Fibroblast of lung (primary cell): ENCODE data around the gene MTMR3. TPM values are rescaled to one million over a fixed set of nuclear protein-coding genes. Genes with fewer than 3 reads are reported as not detected.

Experiments
- DNase-seq, 2 donors: peaks; one replicate each; pipeline versions ENCODE4 v3.0.0 to v3.0.0-alpha.2; 2010; ENCODE audit warnings: low read depth in 2 of 2
- H2AFZ ChIP-seq: 2 replicates; pipeline ENCODE4 v1.5.1; 2012; ENCODE audit warnings: low read length, control low read depth, inconsistent platforms
- H3K27ac ChIP-seq: 2 replicates; pipeline ENCODE4 v1.5.1; 2011; ENCODE audit warnings: low read length, control low read depth; ENCODE audit not compliant: insufficient read depth
- H3K27me3 ChIP-seq: 2 replicates; pipeline ENCODE4 v1.5.1; 2011; ENCODE audit warnings: mild to moderate bottlenecking, low read length; ENCODE audit not compliant: control insufficient read depth, insufficient read depth
- H3K36me3 ChIP-seq: 2 replicates; pipeline ENCODE4 v1.5.1; 2011; ENCODE audit warnings: low read length; ENCODE audit not compliant: control insufficient read depth, insufficient read depth
- H3K4me1 ChIP-seq: 2 replicates; pipeline ENCODE4 v1.5.1; 2011; ENCODE audit warnings: low read length; ENCODE audit not compliant: control insufficient read depth, insufficient read depth; ENCODE audit errors: extremely low read depth
- H3K4me2 ChIP-seq: 2 replicates; pipeline ENCODE4 v1.5.1; 2011; ENCODE audit warnings: low read length, control low read depth; ENCODE audit not compliant: insufficient read depth; ENCODE audit errors: extremely low read depth
- H3K4me3 ChIP-seq, 4 experiments: fragments of 200-600 bp in 1 of 4; sonication (generic) in 1 of 4; replicated peaks in 1 of 4; 2 replicates each; pipeline ENCODE4 v1.5.1; 2011 to 2016; ENCODE audit warnings: low read length in 4 of 4, low read depth in 3 of 4, mild to moderate bottlenecking in 3 of 4, control low read depth in 2 of 4, inconsistent platforms in 1 of 4, mixed read lengths in 1 of 4; ENCODE audit not compliant: insufficient read depth in 1 of 4; ENCODE audit errors: control extremely low read depth in 1 of 4
- H3K79me2 ChIP-seq: 2 replicates; pipeline ENCODE4 v1.5.1; 2012; ENCODE audit warnings: mild to moderate bottlenecking, low read length, inconsistent platforms; ENCODE audit not compliant: control insufficient read depth, insufficient read depth
- H3K9ac ChIP-seq: 2 replicates; pipeline ENCODE4 v1.5.1; 2011; ENCODE audit warnings: mild to moderate bottlenecking, low read length, control low read depth; ENCODE audit not compliant: insufficient read depth
- H3K9me3 ChIP-seq: 2 replicates; pipeline ENCODE4 v1.5.1; 2012; ENCODE audit warnings: low read depth, low read length; ENCODE audit not compliant: control insufficient read depth, insufficient read depth
- H4K20me1 ChIP-seq: 2 replicates; pipeline ENCODE4 v1.5.1; 2011; ENCODE audit warnings: low read length; ENCODE audit not compliant: control insufficient read depth, insufficient read depth; ENCODE audit errors: extremely low read depth
- CTCF ChIP-seq, 2 donors: IDR thresholded peaks in 1 of 2; conservative IDR thresholded peaks in 1 of 2; 1 replicate in 1 of 2; 2 replicates in 1 of 2; pipeline ENCODE4 v1.5.1; 2011 to 2012; ENCODE audit warnings: low read length in 2 of 2, control low read depth in 1 of 2, inconsistent platforms in 1 of 2, low read depth in 1 of 2, mild to moderate bottlenecking in 1 of 2
- EZH2 ChIP-seq: IDR thresholded peaks from 2 replicates; pipeline ENCODE4 v1.5.1; 2012; ENCODE audit warnings: low read length, control low read depth, mild to moderate bottlenecking; ENCODE audit errors: missing control alignments
- polyA plus RNA-seq, 2 donors: library from polyadenylated mRNA; depleted of rRNA in 1 of 2; stranded (reverse) in 1 of 2; unstranded in 1 of 2; fragments of >200 nt; gene quantifications; 2 replicates each; pipeline ENCODE4 v1.2.1, GENCODE V29; 2011 to 2012; ENCODE audit warnings: missing spikeins in 1 of 2
- total RNA-seq: library from RNA; depleted of rRNA; stranded (reverse); fragments of >200 nt; gene quantifications from 2 replicates; pipeline ENCODE4 v1.2.1, GENCODE V29; 2014

The MTMR3 gene
- total and polyA plus RNA-seq, 2 donors (not counting 1 experiment from before 2014, with no cell fraction given), result 15.0 to 31.2 TPM

GRCh38 chr22:30028731-30029130 lies 145.8 kb downstream of the MTMR3 start:
- H3K36me3 ChIP-seq, result peaks cover 11% of the 10 kb centered on the region

GRCh38 chr22:30029512-30029911 lies 146.5 kb downstream of the MTMR3 start:
- no peak overlapping the region for H3K4me3 ChIP-seq
- TF ChIP-seq CTCF (conservative IDR thresholded peaks at IDR 0.05 in 1 of 2, IDR thresholded peaks at IDR 0.05 in 1 of 2; ENCODE audit: low read depth in 1 of 2, low read length in 2 of 2) (no peak), EZH2 (no peak)
- H4K20me1 ChIP-seq, result no peaks in the 10 kb centered on the region
- H3K36me3 ChIP-seq, result peaks cover 11% of the 10 kb centered on the region
- H2AFZ ChIP-seq, result no peak overlapping the region
- H3K4me1 ChIP-seq, result no peaks in the 10 kb centered on the region
- no peak overlapping the region for H3K9ac ChIP-seq
- H3K27me3 ChIP-seq, result no peaks in the 10 kb centered on the region
- H3K9me3 ChIP-seq, result no peaks in the 10 kb centered on the region
- no peak overlapping the region for H3K4me2 ChIP-seq
- no peak overlapping the region for H3K27ac ChIP-seq
- no peaks in the 10 kb centered on the region for H3K79me2 ChIP-seq
- no peak for DNase-seq

More at GRCh38 chr22:30028731-30029130, 145.8 kb downstream of the MTMR3 start:
- H4K20me1 ChIP-seq, result no peaks in the 10 kb centered on the region
- H3K9me3 ChIP-seq, result no peaks in the 10 kb centered on the region
- no peak overlapping the region for H3K4me2 ChIP-seq
- H3K4me3 ChIP-seq, result no peak overlapping the region
- H3K9ac ChIP-seq, result no peak overlapping the region
- no peak for DNase-seq
- H3K4me1 ChIP-seq, result no peaks in the 10 kb centered on the region
- TF ChIP-seq CTCF (conservative IDR thresholded peaks at IDR 0.05 in 1 of 2, IDR thresholded peaks at IDR 0.05 in 1 of 2; ENCODE audit: low read depth in 1 of 2, low read length in 2 of 2) (no peak), EZH2 (no peak)
- H3K27ac ChIP-seq, result no peak overlapping the region
- no peaks in the 10 kb centered on the region for H3K79me2 ChIP-seq
- H3K27me3 ChIP-seq, result no peaks in the 10 kb centered on the region
- no peak overlapping the region for H2AFZ ChIP-seq

- no peak overlapping the region for H3K27ac ChIP-seq
- TF ChIP-seq CTCF (conservative IDR thresholded peaks at IDR 0.05 in 1 of 2, IDR thresholded peaks at IDR 0.05 in 1 of 2; ENCODE audit: low read depth in 1 of 2, low read length in 2 of 2), result no peak
- no peak for TF ChIP-seq EZH2
- H3K79me2 ChIP-seq, result no peaks in the 10 kb centered on the region
- H3K4me3 ChIP-seq, result no peak overlapping the region
- no peak overlapping the region for H3K4me2 ChIP-seq
- H4K20me1 ChIP-seq, result no peaks in the 10 kb centered on the region
- H3K4me1 ChIP-seq, result no peaks in the 10 kb centered on the region
- H3K36me3 ChIP-seq, result peaks cover 8% of the 10 kb centered on the region
- no peaks in the 10 kb centered on the region for H3K27me3 ChIP-seq
- H3K9me3 ChIP-seq, result no peaks in the 10 kb centered on the region
- no peak overlapping the region for H3K9ac ChIP-seq
- DNase-seq, result no peak
- H2AFZ ChIP-seq, result no peak overlapping the region
Observed at GRCh38 chr22:30030329-30030728, 147.4 kb downstream of the MTMR3 start.
